ENCODE measurements around the gene A4GALT. TPM values are rescaled to one million over a fixed set of nuclear protein-coding genes. Genes with fewer than 3 reads are reported as not detected.
A peak's percentile ranks its signal among the peaks of the same experiment; 100 is the strongest.

The A4GALT gene
- total RNA-seq, 1 donor from 2014 or later, result 16.9 TPM

DNA sequence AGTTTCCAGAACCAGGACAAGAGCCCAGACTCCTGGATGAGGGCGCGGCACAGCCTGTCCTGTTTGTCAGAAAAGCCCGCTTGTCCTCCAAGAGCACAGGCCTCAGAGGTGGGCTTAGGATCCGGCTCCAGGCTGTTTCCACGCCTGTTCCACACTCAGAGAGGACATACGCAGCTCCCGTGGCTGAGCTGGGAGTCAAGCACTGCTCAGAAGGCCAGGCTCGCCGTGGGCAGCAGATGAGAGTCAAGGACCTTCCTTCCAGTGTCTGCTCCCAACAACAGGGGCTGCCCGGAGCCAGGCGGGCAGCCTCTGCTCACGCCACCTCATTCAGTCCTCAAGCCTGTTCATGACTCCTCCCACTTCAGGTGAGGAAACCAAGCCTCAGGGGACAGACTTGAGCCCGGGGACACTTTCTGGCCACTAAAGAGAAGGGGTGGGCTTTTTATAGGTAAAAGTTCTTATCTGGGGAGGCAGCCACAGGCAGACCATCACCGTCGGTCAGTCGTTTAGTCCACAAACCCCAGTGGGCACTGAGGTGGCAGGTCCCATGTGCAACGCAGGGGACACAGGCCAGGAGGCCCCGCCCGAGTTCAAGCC lies 75.2 kb downstream of the A4GALT start:
- H3K9me3 Mint-ChIP-seq, result no peaks in the 10 kb centered on the region
- peaks cover 70% of the 10 kb centered on the region for H3K4me1 Mint-ChIP-seq
- DNase-seq (no peak), ATAC-seq (ENCODE audit: low read depth) (no peak)
- H3K27ac Mint-ChIP-seq, result peak overlapping the region; percentile 53
- POLR2A ChIA-PET, result interaction anchor here (0.6 to 6.3 kb wide), 4 partner anchors 23 to 96 kb away, joined by 3 to 68 read pairs (median 5); partner anchors contain the start of gene POLDIP3
- H3K36me3 Mint-ChIP-seq (ENCODE audit: low read depth), result peaks cover 2% of the 10 kb centered on the region
- no peaks in the 10 kb centered on the region for H3K27me3 Mint-ChIP-seq
- CTCF ChIA-PET, result no interaction called here
- intact Hi-C loops (cut with micrococcal nuclease), result no loop called here
- TF ChIP-seq, protein P1, sequence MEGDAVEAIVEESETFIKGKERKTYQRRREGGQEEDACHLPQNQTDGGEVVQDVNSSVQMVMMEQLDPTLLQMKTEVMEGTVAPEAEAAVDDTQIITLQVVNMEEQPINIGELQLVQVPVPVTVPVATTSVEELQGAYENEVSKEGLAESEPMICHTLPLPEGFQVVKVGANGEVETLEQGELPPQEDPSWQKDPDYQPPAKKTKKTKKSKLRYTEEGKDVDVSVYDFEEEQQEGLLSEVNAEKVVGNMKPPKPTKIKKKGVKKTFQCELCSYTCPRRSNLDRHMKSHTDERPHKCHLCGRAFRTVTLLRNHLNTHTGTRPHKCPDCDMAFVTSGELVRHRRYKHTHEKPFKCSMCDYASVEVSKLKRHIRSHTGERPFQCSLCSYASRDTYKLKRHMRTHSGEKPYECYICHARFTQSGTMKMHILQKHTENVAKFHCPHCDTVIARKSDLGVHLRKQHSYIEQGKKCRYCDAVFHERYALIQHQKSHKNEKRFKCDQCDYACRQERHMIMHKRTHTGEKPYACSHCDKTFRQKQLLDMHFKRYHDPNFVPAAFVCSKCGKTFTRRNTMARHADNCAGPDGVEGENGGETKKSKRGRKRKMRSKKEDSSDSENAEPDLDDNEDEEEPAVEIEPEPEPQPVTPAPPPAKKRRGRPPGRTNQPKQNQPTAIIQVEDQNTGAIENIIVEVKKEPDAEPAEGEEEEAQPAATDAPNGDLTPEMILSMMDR (IDR thresholded peaks at IDR 0.05), result no peak
- peak overlapping the region; percentile 16 for H3K4me3 Mint-ChIP-seq

DNA sequence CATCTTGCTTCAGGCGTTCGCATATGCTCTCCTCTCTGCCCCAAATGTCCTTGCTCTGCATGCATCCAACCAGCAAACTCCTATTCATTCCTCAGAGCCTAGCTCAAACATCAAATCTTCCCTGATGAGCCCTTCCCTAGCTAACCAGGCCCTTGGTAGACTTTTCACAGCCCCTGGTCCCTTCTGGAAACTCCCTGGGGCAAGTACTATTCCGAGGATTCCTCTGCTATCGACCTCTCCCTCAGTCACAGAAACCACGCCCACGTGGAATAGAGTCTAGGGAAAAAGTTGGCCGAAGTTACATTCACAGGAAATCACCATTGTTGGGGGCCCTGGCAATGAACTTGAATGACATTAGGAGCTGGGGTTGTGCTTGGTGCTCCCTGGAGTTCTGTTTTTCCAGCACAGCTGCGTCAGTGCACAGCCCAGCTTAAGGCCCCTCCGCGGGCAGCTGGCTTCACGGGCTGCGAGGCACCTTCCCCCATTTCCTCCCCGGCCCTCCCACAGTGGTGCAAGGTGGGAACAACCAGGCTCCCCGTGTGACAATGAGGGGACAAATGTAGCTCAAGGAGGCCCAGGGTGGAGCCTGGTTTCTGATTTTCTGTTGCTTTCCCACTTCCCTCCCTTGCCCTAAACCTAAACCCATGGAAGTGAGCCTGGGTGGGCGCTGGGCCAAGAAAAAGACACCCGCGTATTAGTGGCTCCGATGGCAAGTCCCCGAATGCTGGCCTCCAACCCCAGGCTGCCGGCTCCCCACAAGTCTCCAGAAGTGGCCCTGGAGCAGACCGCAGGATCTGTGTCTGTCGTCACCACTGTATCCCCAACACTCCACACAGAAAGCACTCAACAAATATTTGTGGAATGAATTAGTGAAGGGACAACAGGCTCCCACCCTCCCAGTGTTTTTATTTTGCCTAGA lies 76.0 kb downstream of the A4GALT start:
- Mint-ChIP-seq H3K27ac (peak overlapping the region; percentile 65), H3K27me3 (no peaks in the 10 kb centered on the region), H3K4me3 (peak overlapping the region; percentile 16), H3K4me1 (peaks cover 74% of the 10 kb centered on the region), H3K36me3 (ENCODE audit: low read depth) (peaks cover 2% of the 10 kb centered on the region), H3K9me3 (no peaks in the 10 kb centered on the region)
- DNase-seq (no peak), ATAC-seq (ENCODE audit: low read depth) (no peak)
- TF ChIP-seq, protein P1 (IDR thresholded peaks at IDR 0.05), result no peak
- ChIA-PET POLR2A (interaction anchor here (0.6 to 2.5 kb wide), 8 partner anchors 10 to 36 kb away, joined by 3 to 34 read pairs (median 4); partner anchors contain the start of gene POLDIP3), CTCF (interaction anchor here (0.9 to 1.0 kb wide), 2 partner anchors 22 to 23 kb away, joined by 3 read pairs; no protein-coding TSS in a partner anchor)
- intact Hi-C loops (cut with micrococcal nuclease), result no loop called here

DNA sequence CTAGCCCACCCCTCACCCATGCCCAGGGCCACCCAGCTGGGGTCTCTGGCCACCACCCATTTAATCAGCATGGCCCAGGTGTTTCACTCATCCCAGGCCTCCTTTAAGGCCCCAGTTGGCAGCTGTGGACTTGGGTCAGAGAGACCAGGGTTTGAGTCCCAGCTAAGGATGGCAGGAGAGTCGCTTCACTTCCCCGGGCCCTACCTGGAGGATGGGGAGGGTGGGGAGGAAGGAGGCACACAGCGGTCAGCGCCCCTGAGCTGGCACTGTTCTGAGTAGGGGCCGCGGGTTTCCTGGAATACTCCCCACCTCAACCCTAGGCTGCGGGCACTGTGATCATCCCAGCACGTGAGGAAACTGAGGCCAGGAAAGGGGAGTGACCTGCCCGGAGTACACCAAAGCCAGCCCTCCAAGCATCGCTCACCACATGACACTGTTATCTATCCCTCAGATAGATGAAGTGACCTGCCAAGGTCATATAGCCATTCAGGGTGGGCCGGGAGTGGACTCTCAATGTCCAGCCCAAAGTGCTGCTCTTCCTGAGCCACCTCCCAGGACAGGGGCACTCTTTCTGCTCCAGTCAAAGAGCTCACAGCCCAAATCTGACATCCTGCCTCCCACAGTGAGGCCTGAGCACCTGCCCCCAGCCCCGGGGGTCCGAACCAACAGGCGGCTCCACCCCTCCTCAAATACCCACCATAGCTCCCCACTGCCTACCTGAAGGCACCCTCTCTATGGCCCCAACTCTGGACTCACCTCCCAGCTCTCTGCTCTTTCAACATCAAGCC lies 76.8 kb downstream of the A4GALT start:
- CTCF ChIA-PET, result interaction anchor here (0.9 to 1.0 kb wide), 4 partner anchors 12 to 23 kb away, joined by 3 to 5 read pairs (median 3); no protein-coding TSS in a partner anchor
- TF ChIP-seq, protein P1 (IDR thresholded peaks at IDR 0.05), result no peak
- DNase-seq, result no peak
- Mint-ChIP-seq H3K36me3 (ENCODE audit: low read depth) (peaks cover 2% of the 10 kb centered on the region), H3K4me1 (peaks cover 75% of the 10 kb centered on the region), H3K27me3 (no peaks in the 10 kb centered on the region), H3K9me3 (no peaks in the 10 kb centered on the region), H3K27ac (peak overlapping the region; percentile 65), H3K4me3 (no peak overlapping the region)
- POLR2A ChIA-PET, result interaction anchor here (0.6 to 2.5 kb wide), 6 partner anchors 12 to 37 kb away, joined by 3 to 34 read pairs (median 6); partner anchors contain the start of gene POLDIP3
- intact Hi-C loops (cut with micrococcal nuclease), result no loop called here
- ATAC-seq (ENCODE audit: low read depth), result no peak

DNA sequence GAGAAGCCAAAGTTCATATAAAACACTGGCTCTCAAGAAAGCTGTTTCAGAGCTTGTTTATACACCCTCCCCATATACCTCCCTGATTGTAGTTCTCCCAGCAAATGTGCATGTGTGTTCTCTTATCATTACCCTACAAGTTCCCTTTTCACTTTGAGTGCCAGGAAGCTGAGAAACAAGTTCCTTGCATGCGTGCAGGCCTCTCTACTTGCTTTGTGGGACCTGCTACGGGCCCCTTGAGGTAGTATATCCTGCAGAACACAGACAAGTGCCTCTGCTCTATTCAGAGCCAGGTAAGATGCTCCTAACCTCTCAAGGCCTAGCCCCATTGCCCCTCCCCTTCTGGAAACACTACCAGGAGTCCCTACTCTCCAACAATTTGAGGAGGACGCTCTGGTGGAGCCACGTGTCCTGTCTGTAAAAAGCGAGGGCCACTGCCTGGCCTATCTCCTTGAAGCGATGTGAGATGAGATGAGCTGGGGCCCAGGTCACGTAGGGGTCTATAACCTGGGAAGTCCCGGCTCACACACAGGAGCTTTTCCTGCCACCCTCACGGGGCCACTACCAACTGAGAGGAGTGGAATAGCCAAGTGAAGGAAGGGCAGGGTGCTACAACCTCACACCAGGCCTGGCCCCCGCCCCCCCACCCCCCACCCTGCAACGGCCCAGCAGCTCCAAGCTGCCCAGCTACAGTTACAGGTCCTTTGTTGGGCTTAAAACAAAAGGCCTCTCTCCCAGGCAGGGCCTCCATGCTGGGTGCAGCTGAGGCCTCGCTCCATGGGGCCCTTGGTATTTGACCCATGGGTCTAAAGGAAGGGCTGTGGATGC lies 77.7 kb downstream of the A4GALT start:
- intact Hi-C loops (cut with micrococcal nuclease), result no loop called here
- H3K9me3 Mint-ChIP-seq, result no peaks in the 10 kb centered on the region
- peak overlapping the region; percentile 74 for H3K27ac Mint-ChIP-seq
- no peaks in the 10 kb centered on the region for H3K27me3 Mint-ChIP-seq
- ChIA-PET POLR2A (interaction anchor here (1.0 to 2.5 kb wide), 5 partner anchors 13 to 127 kb away, joined by 3 to 34 read pairs (median 5); partner anchors contain the start of gene POLDIP3), CTCF (interaction anchor here (0.9 to 1.7 kb wide), 3 partner anchors 13 to 21 kb away, joined by 3 to 11 read pairs (median 5); no protein-coding TSS in a partner anchor)
- TF ChIP-seq, protein P1 (IDR thresholded peaks at IDR 0.05), result no peak
- ATAC-seq (ENCODE audit: low read depth), result peak; percentile 84
- DNase-seq, result no peak
- no peak overlapping the region for H3K4me3 Mint-ChIP-seq
- peaks cover 67% of the 10 kb centered on the region for H3K4me1 Mint-ChIP-seq
- H3K36me3 Mint-ChIP-seq (ENCODE audit: low read depth), result no peaks in the 10 kb centered on the region

Other genes with a start within 250 kb of the A4GALT start
- gene RRP7A, start 201.1 kb downstream of the A4GALT start, total RNA-seq, result 129 and 135 TPM in 2 replicates
- 0.91 and 1.7 TPM in 2 replicates for gene SERHL2, start 166.9 kb downstream of the A4GALT start, total RNA-seq
- 77.1 and 77.5 TPM in 2 replicates for gene POLDIP3, start 106.0 kb downstream of the A4GALT start, total RNA-seq
- gene ATP5MGL, start 80.3 kb downstream of the A4GALT start, total RNA-seq, result 2.1 and 3.4 TPM in 2 replicates
- gene CYB5R3, start 71.5 kb downstream of the A4GALT start, total RNA-seq, result 78.2 and 91.7 TPM in 2 replicates
- gene ARFGAP3, start 136.4 kb upstream of the A4GALT start, total RNA-seq, result 35.2 and 37.3 TPM in 2 replicates

Measured in activated B cell treated with CpG ODN at 0.5 μM for 24 hours (primary cell).